Stimulated activated CD4-positive, alpha-beta T cell treated with anti-CD3 and anti-CD28 coated beads, Interleukin-4, amount 100 ng/mL, for 1 hour (primary cell): ENCODE data around the gene CXCR2.
"Not testable (repeated sequence)": the region's sequence is repeated elsewhere in the genome, so short reads cannot be mapped to it uniquely, and the experiment has no call there.

Experiments
- DNase-seq: peaks from one replicate; pipeline ENCODE4 v3.0.0-alpha.2; 2020

Gene CXCR2

GRCh38 chr2:218125626-218126080 is at the start of gene CXCR2:
TSS of gene CXCR2 (plus strand) at chr2:218126028. CDS start at chr2:218134802, 8,774 bp downstream.
- no peak for DNase-seq

- no peak for DNase-seq
Measured at GRCh38 chr2:218077464-218078216, 48.2 kb upstream of the CXCR2 start.

- no peak for DNase-seq
Measured at GRCh38 chr2:218079943-218080913, 45.6 kb upstream of the CXCR2 start.

- DNase-seq, result no peak
Measured at GRCh38 chr2:218081063-218081462, 44.8 kb upstream of the CXCR2 start.

- no peak for DNase-seq
Measured at GRCh38 chr2:218081695-218082094, 44.1 kb upstream of the CXCR2 start.

- DNase-seq, result no peak
Measured at GRCh38 chr2:218082586-218083351, 43.1 kb upstream of the CXCR2 start.

GRCh38 chr2:218083352-218083676 is 42.5 kb upstream of the CXCR2 start:
- no peak for DNase-seq

GRCh38 chr2:218086478-218086877 is 39.4 kb upstream of the CXCR2 start:
- no peak for DNase-seq

GRCh38 chr2:218089259-218089658 is 36.6 kb upstream of the CXCR2 start:
- no peak for DNase-seq

- DNase-seq, result no peak
Measured at GRCh38 chr2:218091746-218092145, 34.1 kb upstream of the CXCR2 start.

- DNase-seq, result no peak
Measured at GRCh38 chr2:218093879-218094278, 31.9 kb upstream of the CXCR2 start.

GRCh38 chr2:218095853-218096252 is 30.0 kb upstream of the CXCR2 start:
- no peak for DNase-seq

- no peak for DNase-seq
Measured at GRCh38 chr2:218097975-218098374, 27.9 kb upstream of the CXCR2 start.

GRCh38 chr2:218108834-218109233 is 17.0 kb upstream of the CXCR2 start:
- DNase-seq, result not testable (repeated sequence)

GRCh38 chr2:218121789-218122188 is 4.0 kb upstream of the CXCR2 start:
- not testable (repeated sequence) for DNase-seq

- not testable (repeated sequence) for DNase-seq
Measured at GRCh38 chr2:218122286-218122685, 3.5 kb upstream of the CXCR2 start.

GRCh38 chr2:218123986-218124385 is 1.8 kb upstream of the CXCR2 start:
- no peak for DNase-seq

GRCh38 chr2:218125095-218125494 is 733 bp upstream of the CXCR2 start:
- DNase-seq, result no peak

- no peak for DNase-seq
Measured at GRCh38 chr2:218127929-218128455, 2.2 kb downstream of the CXCR2 start.

GRCh38 chr2:218128781-218129457 is 3.1 kb downstream of the CXCR2 start:
- no peak for DNase-seq

- no peak for DNase-seq
Measured at GRCh38 chr2:218129458-218130135, 3.8 kb downstream of the CXCR2 start.

- DNase-seq, result no peak
Measured at GRCh38 chr2:218130377-218130776, 4.5 kb downstream of the CXCR2 start.
